MCF 10A (cell line): Measurements from ENCODE around the gene NRIP1. TPM values are rescaled to one million over a fixed set of nuclear protein-coding genes. Genes with fewer than 3 reads are reported as not detected.

Source experiments
- BruUV-seq: library from RNA; stranded (reverse); fragments of 400-500 nt; replicated peaks from 2 replicates; lab custom pipeline; 2021; lab: Mats Ljungman, UMichigan
- CTCF ChIA-PET: fragments of 300-600 bp; sonication (Branson Sonifier 250); formaldehyde crosslinking; extraction: SDS; loops from one replicate; lab custom pipeline; 2021; ENCODE audit warnings: antibody characterized with exemption, inconsistent platforms; lab: Yijun Ruan, JAX
- POLR2A ChIA-PET: fragments of 300-600, 350-650 bp; sonication (Branson Sonifier 250); formaldehyde crosslinking; extraction: SDS; loops from one replicate; lab custom pipeline; 2020; ENCODE audit warnings: antibody characterized with exemption, inconsistent platforms; lab: Yijun Ruan, JAX
- DNase-seq: peaks from one replicate; pipeline ENCODE4 v3.0.0-alpha.2; 2018; ENCODE audit not compliant: unreplicated experiment
- H3K27ac Mint-ChIP-seq: one replicate; pipeline ENCODE4 v1.8.0; 2022; ENCODE audit warnings: mild to moderate bottlenecking, low read depth, mixed read lengths; ENCODE audit not compliant: unreplicated experiment
- H3K27me3 Mint-ChIP-seq: one replicate; pipeline ENCODE4 v1.8.0; 2022; ENCODE audit warnings: mixed read lengths; ENCODE audit not compliant: insufficient read depth, unreplicated experiment
- H3K36me3 Mint-ChIP-seq: one replicate; pipeline ENCODE4 v1.8.0; 2022; ENCODE audit warnings: mild to moderate bottlenecking, moderate library complexity, mixed read lengths; ENCODE audit not compliant: insufficient read depth, unreplicated experiment
- H3K4me1 Mint-ChIP-seq: one replicate; pipeline ENCODE4 v1.8.0; 2022; ENCODE audit warnings: mixed read lengths; ENCODE audit not compliant: insufficient read depth, unreplicated experiment
- H3K4me3 Mint-ChIP-seq: one replicate; pipeline ENCODE4 v1.8.0; 2022; ENCODE audit warnings: mild to moderate bottlenecking, moderate library complexity, mixed read lengths; ENCODE audit not compliant: unreplicated experiment
- H3K9me3 Mint-ChIP-seq: one replicate; pipeline ENCODE4 v1.8.0; 2022; ENCODE audit warnings: mixed read lengths; ENCODE audit not compliant: unreplicated experiment
- intact Hi-C: fragments of 100-400 bp; cut with micrococcal nuclease; formaldehyde crosslinking; loops from 2 replicates; pipeline ENCODE4 v1.14.1; 2022
- total RNA-seq: library from RNA; stranded (reverse); gene quantifications from 2 replicates; pipeline ENCODE4 v1.2.3, GENCODE V29; 2022
- TF ChIP-seq, protein P1 (sequence below): fragments of 200-600 bp; IDR thresholded peaks from one replicate; pipeline ENCODE4 v1.8.0; 2022; ENCODE audit warnings: antibody characterized with exemption, mild to moderate bottlenecking; ENCODE audit not compliant: unreplicated experiment

Gene NRIP1
- total RNA-seq, 1 experiment from 2014 or later: 31.4 TPM

GRCh38 chr21:15027056-15027455 is 37.7 kb downstream of the NRIP1 start:
- Mint-ChIP-seq H3K4me3 (no peak overlapping the region), H3K27ac (no peak overlapping the region), H3K36me3 (peaks cover 7% of the 10 kb centered on the region), H3K9me3 (no peaks in the 10 kb centered on the region), H3K4me1 (peaks cover 7% of the 10 kb centered on the region), H3K27me3 (no peaks in the 10 kb centered on the region)
- POLR2A ChIA-PET: no interaction called here
- CTCF ChIA-PET: no interaction called here
- TF ChIP-seq, protein P1, sequence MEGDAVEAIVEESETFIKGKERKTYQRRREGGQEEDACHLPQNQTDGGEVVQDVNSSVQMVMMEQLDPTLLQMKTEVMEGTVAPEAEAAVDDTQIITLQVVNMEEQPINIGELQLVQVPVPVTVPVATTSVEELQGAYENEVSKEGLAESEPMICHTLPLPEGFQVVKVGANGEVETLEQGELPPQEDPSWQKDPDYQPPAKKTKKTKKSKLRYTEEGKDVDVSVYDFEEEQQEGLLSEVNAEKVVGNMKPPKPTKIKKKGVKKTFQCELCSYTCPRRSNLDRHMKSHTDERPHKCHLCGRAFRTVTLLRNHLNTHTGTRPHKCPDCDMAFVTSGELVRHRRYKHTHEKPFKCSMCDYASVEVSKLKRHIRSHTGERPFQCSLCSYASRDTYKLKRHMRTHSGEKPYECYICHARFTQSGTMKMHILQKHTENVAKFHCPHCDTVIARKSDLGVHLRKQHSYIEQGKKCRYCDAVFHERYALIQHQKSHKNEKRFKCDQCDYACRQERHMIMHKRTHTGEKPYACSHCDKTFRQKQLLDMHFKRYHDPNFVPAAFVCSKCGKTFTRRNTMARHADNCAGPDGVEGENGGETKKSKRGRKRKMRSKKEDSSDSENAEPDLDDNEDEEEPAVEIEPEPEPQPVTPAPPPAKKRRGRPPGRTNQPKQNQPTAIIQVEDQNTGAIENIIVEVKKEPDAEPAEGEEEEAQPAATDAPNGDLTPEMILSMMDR: no peak
- intact Hi-C loops: no loop called here
- no TSS peak for BruUV-seq
- DNase-seq: no peak

DNA sequence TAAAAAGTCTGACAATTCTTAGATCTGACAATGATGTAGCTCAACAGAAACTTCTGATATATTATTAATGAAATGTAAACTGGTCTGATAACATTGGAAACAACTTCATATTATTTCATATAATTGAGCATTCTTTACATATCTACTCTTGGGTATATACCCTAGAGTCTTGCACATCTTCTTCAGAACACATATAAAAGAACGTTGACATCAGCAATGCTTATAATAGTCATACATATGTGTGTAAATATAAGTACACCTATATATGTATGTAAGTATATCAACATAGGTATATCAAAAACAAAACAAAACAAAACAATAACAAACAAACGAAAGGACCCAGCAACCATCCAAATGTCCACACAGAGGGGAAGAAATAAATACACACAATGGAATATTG is 38.4 kb downstream of the NRIP1 start:
- no peak overlapping the region for H3K4me3 Mint-ChIP-seq
- no peaks in the 10 kb centered on the region for H3K9me3 Mint-ChIP-seq
- no peak overlapping the region for H3K27ac Mint-ChIP-seq
- BruUV-seq: no TSS peak
- intact Hi-C loops: no loop called here
- H3K27me3 Mint-ChIP-seq: no peaks in the 10 kb centered on the region
- POLR2A ChIA-PET: no interaction called here
- peaks cover 7% of the 10 kb centered on the region for H3K4me1 Mint-ChIP-seq
- CTCF ChIA-PET: no interaction called here
- H3K36me3 Mint-ChIP-seq: peaks cover 7% of the 10 kb centered on the region
- TF ChIP-seq, protein P1: no peak
- no peak for DNase-seq

- TF ChIP-seq, protein P1: no peak
- POLR2A ChIA-PET: interaction anchor here (0.6 kb wide), 1 partner anchor 630 kb away, joined by 3 read pairs; no protein-coding TSS in a partner anchor
- Mint-ChIP-seq H3K27me3 (no peaks in the 10 kb centered on the region), H3K36me3 (peaks cover 7% of the 10 kb centered on the region), H3K9me3 (no peaks in the 10 kb centered on the region), H3K4me1 (no peaks in the 10 kb centered on the region), H3K27ac (no peak overlapping the region), H3K4me3 (no peak overlapping the region)
- no peak for DNase-seq
- intact Hi-C loops: no loop called here
- CTCF ChIA-PET: interaction anchor here (0.7 to 1.1 kb wide), 2 partner anchors 37 to 764 kb away, joined by 3 to 4 read pairs; no protein-coding TSS in a partner anchor
- BruUV-seq: no TSS peak
These were observed 41.0 kb downstream of the NRIP1 start for GRCh38 chr21:15023776-15024175.

GRCh38 chr21:15022608-15023261 is 42.1 kb downstream of the NRIP1 start:
- no TSS peak for BruUV-seq
- CTCF ChIA-PET: no interaction called here

More at GRCh38 chr21:15022608-15023261, 42.1 kb downstream of the NRIP1 start:
- Mint-ChIP-seq H3K36me3 (peaks cover 7% of the 10 kb centered on the region), H3K27me3 (no peaks in the 10 kb centered on the region), H3K4me3 (no peak overlapping the region), H3K4me1 (peaks cover 6% of the 10 kb centered on the region), H3K9me3 (no peaks in the 10 kb centered on the region), H3K27ac (no peak overlapping the region)
- TF ChIP-seq, protein P1: no peak
- POLR2A ChIA-PET: interaction anchor here (0.6 kb wide), 1 partner anchor 37 kb away, joined by 3 read pairs; no protein-coding TSS in a partner anchor
- intact Hi-C loops: no loop called here
- DNase-seq: no peak
